Liver (tissue), 3 donors: ENCODE data around the gene DNAJC7.

Experiments used
- TAF1 ChIP-seq: conservative IDR thresholded peaks from 2 replicates; pipeline ENCODE4 v1.6.1; 2016; ENCODE audit warnings: antibody characterized with exemption, mild to moderate bottlenecking
- TF ChIP-seq, protein P1 (sequence below): fragments of 150-350 bp; IDR thresholded peaks from 2 replicates; pipeline ENCODE4 v1.5.1; 2017; ENCODE audit warnings: improper control_type of control experiment, low read depth, low read length; ENCODE audit not compliant: missing input control
- donor health status: healthy.
- donor health status: healthy.

DNA sequence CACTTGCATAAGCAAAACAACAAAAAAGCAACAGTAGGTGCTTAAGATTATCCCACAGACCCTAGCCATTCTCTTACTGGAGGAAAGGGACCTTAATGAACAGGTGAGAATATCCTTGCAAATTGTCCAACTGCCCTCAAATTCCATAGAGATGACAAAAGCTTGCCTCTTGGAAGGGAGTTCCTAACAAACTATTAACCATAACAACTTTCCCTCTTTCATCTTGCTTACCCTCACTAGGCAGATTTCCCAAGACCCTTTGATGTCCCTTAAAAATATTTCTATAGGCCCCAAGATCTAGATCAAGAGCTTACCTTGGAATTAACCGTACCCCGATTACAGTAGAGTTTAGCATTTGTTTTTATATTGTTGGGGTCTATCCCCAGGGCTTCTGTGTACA, 28.8 kb downstream of the DNAJC7 start:
- TF ChIP-seq TAF1: no peak
- TF ChIP-seq, protein P1, sequence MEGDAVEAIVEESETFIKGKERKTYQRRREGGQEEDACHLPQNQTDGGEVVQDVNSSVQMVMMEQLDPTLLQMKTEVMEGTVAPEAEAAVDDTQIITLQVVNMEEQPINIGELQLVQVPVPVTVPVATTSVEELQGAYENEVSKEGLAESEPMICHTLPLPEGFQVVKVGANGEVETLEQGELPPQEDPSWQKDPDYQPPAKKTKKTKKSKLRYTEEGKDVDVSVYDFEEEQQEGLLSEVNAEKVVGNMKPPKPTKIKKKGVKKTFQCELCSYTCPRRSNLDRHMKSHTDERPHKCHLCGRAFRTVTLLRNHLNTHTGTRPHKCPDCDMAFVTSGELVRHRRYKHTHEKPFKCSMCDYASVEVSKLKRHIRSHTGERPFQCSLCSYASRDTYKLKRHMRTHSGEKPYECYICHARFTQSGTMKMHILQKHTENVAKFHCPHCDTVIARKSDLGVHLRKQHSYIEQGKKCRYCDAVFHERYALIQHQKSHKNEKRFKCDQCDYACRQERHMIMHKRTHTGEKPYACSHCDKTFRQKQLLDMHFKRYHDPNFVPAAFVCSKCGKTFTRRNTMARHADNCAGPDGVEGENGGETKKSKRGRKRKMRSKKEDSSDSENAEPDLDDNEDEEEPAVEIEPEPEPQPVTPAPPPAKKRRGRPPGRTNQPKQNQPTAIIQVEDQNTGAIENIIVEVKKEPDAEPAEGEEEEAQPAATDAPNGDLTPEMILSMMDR: no peak
